ENCODE data around the gene FARS2.

DNA sequence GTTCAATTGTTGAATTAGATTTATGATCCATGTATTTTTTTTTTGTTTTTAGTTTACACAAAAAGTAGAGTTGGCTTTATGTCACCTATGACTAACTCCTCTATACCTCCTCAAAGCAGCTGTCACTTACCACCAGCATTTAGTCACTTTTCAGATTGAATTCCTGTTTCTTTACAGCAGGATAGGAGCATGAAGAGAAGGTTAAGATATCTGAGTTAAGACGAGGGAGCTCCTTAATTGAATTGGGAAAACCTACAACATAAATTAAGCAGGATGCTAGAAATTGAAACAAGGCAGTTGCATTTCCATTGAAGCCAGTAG is 237.2 kb downstream of the FARS2 start:
- TF ChIP-seq, protein P1, sequence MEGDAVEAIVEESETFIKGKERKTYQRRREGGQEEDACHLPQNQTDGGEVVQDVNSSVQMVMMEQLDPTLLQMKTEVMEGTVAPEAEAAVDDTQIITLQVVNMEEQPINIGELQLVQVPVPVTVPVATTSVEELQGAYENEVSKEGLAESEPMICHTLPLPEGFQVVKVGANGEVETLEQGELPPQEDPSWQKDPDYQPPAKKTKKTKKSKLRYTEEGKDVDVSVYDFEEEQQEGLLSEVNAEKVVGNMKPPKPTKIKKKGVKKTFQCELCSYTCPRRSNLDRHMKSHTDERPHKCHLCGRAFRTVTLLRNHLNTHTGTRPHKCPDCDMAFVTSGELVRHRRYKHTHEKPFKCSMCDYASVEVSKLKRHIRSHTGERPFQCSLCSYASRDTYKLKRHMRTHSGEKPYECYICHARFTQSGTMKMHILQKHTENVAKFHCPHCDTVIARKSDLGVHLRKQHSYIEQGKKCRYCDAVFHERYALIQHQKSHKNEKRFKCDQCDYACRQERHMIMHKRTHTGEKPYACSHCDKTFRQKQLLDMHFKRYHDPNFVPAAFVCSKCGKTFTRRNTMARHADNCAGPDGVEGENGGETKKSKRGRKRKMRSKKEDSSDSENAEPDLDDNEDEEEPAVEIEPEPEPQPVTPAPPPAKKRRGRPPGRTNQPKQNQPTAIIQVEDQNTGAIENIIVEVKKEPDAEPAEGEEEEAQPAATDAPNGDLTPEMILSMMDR (conservative IDR thresholded peaks at IDR 0.05; ENCODE audit: low read length), result no peak
- TF ChIP-seq EZH2phosphoT487 (IDR thresholded peaks at IDR 0.05; ENCODE audit: borderline replicate concordance, low read depth, low read length), result no peak
